Naive thymus-derived CD8-positive, alpha-beta T cell (primary cell): Measurements from ENCODE around the gene WNT16. TPM values are rescaled to one million over a fixed set of nuclear protein-coding genes. Genes with fewer than 3 reads are reported as not detected.
A peak's percentile ranks its signal among the peaks of the same experiment; 100 is the strongest.

Source experiments
- ATAC-seq, 2 donors: fragments of 150-1000 bp; cut with Tn5 transposase in 1 of 2; sonication (Bioruptor Pico), chemical (Tn5 transposase) in 1 of 2; 1 replicate in 1 of 2; 2 replicates in 1 of 2; pipeline ENCODE4 v1.10.0; 2021; ENCODE audit warnings: mild to moderate bottlenecking in 2 of 2, moderate library complexity in 2 of 2
- POLR2A ChIA-PET: fragments of 350-600 bp; sonication (Branson Sonifier 250); formaldehyde crosslinking; loops from one replicate; lab custom pipeline; 2021; ENCODE audit warnings: antibody characterized with exemption; lab: Charles Lee
- DNase-seq, 10 donors: peaks; one replicate each; pipeline versions ENCODE4 v3.0.0 to v3.0.0-alpha.2; 2020 to 2022
- H3K27ac Mint-ChIP-seq, 10 donors: one replicate each; pipeline ENCODE4 v1.8.0; 2020 to 2022; ENCODE audit warnings: mild to moderate bottlenecking in 10 of 10, mixed read lengths in 10 of 10, moderate library complexity in 4 of 10, inconsistent platforms in 1 of 10
- H3K27me3 Mint-ChIP-seq, 5 donors: one replicate each; pipeline ENCODE4 v1.8.0; 2021 to 2022; ENCODE audit warnings: mixed read lengths in 5 of 5
- H3K36me3 Mint-ChIP-seq, 3 donors: one replicate each; pipeline ENCODE4 v1.8.0; 2020 to 2022; ENCODE audit warnings: mixed read lengths in 3 of 3, mild to moderate bottlenecking in 2 of 3, inconsistent platforms in 1 of 3
- H3K4me1 Mint-ChIP-seq, 4 donors: one replicate each; pipeline ENCODE4 v1.8.0; 2021 to 2022; ENCODE audit warnings: mixed read lengths in 4 of 4
- H3K4me3 Mint-ChIP-seq, 10 donors: one replicate each; pipeline ENCODE4 v1.8.0; 2020 to 2022; ENCODE audit warnings: mild to moderate bottlenecking in 10 of 10, mixed read lengths in 10 of 10, moderate library complexity in 6 of 10, inconsistent platforms in 1 of 10
- H3K9me3 Mint-ChIP-seq, 9 donors: one replicate each; pipeline ENCODE4 v1.8.0; 2020 to 2022; ENCODE audit warnings: mixed read lengths in 9 of 9, mild to moderate bottlenecking in 3 of 9, inconsistent platforms in 1 of 9, moderate library complexity in 1 of 9
- polyA plus RNA-seq, 3 donors: library from polyadenylated mRNA; unstranded; fragments of 300-500 nt; fragmentation: Illumina TruSeq; gene quantifications; one replicate each; pipeline ENCODE4 v1.2.3, GENCODE V29; 2021
- total RNA-seq, 8 experiments: library from RNA in 2 of 8; stranded (reverse) in 2 of 8; gene quantifications; one replicate each; pipeline ENCODE4 v1.2.3 and lab custom pipeline; 2021 to 2026

Gene WNT16
- total and polyA plus RNA-seq, 5 experiments from 2014 or later, result 0.19 to 0.21 TPM; not detected in 3

DNA sequence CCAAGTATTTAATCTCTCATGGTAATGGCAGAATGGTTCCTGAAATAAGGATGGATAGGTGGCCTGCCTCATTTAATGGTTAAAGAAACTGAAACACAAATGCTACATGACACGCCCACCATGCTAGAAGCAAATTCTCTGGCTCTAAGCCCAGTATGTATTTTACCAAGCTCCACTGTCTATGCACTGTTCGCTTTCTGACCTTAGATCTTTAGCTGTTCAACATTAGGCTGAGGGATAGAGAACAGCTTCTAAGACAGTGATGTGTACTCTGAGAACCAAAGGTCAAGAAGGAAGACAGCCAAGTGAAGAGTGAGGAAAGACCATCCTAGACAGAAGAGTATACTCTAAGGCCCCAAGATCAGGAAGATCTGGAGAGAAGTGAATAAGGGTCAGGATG, 40.7 kb downstream of the WNT16 start:
- no peaks in the 10 kb centered on the region for H3K27me3 Mint-ChIP-seq

GRCh38 chr7:121371367-121371766, 42.6 kb downstream of the WNT16 start:
- ATAC-seq (no peak), DNase-seq (no peak)
- Mint-ChIP-seq H3K4me3 (peak overlapping the region in 1 of 10 donors; percentile 8), H3K27me3 (no peaks in the 10 kb centered on the region), H3K27ac (peak overlapping the region in 4 of 10 donors; percentile 15 to 90 (median 18)), H3K9me3 (no peaks in the 10 kb centered on the region), H3K4me1 (peaks cover 0 to 71% (median 8%) of the 10 kb centered on the region in 4 donors), H3K36me3 (peaks cover 0 to 48% (median 3%) of the 10 kb centered on the region in 3 donors)
- POLR2A ChIA-PET, result interaction anchor here (0.6 kb wide), 1 partner anchor 11 kb away, joined by 3 read pairs; no protein-coding TSS in a partner anchor

More for the DNA sequence above, 40.7 kb downstream of the WNT16 start:
- H3K4me3 Mint-ChIP-seq, result peak overlapping the region in 1 of 10 donors; percentile 50
- H3K27ac Mint-ChIP-seq, result peak overlapping the region in 9 of 10 donors; percentile 9 to 90 (median 63)
- H3K9me3 Mint-ChIP-seq, result no peaks in the 10 kb centered on the region
- no peak for ATAC-seq
- POLR2A ChIA-PET, result interaction anchor here (0.8 kb wide), 1 partner anchor 26 kb away, joined by 4 read pairs; the partner anchor contains the start of gene FAM3C
- peaks cover 0 to 61% (median 8%) of the 10 kb centered on the region in 4 donors for H3K4me1 Mint-ChIP-seq
- peaks cover 0 to 39% (median 3%) of the 10 kb centered on the region in 3 donors for H3K36me3 Mint-ChIP-seq
- no peak for DNase-seq

DNA sequence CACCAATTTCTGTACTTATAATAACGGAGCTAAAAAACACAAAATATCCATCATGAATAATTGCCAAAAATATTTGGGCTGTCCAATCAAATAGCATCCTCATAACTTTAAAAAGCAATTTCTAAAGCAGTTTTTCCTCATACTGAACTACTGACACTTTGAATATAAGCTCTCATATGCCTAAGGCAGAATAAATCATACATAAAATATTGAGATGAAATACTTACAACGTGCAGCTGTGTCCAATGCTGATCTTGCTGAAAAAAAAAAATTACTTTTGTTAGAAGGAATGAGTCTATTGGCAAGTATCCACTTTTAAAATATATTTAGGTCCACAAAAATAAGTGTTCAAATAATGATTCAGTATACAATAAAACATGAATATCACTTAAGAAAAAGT, 43.1 kb downstream of the WNT16 start:
- H3K9me3 Mint-ChIP-seq, result no peaks in the 10 kb centered on the region
- H3K36me3 Mint-ChIP-seq, result peaks cover 0 to 51% (median 3%) of the 10 kb centered on the region in 3 donors
- no peak for ATAC-seq
- no peaks in the 10 kb centered on the region for H3K27me3 Mint-ChIP-seq
- POLR2A ChIA-PET, result interaction anchor here (0.6 kb wide), 2 partner anchors 11 to 66 kb away, joined by 3 read pairs; no protein-coding TSS in a partner anchor
- no peak for DNase-seq
- peak overlapping the region in 5 of 10 donors; percentile 9 to 90 (median 27) for H3K27ac Mint-ChIP-seq
- H3K4me1 Mint-ChIP-seq, result peaks cover 0 to 69% (median 8%) of the 10 kb centered on the region in 4 donors
- H3K4me3 Mint-ChIP-seq, result peak overlapping the region in 1 of 10 donors; percentile 8

DNA sequence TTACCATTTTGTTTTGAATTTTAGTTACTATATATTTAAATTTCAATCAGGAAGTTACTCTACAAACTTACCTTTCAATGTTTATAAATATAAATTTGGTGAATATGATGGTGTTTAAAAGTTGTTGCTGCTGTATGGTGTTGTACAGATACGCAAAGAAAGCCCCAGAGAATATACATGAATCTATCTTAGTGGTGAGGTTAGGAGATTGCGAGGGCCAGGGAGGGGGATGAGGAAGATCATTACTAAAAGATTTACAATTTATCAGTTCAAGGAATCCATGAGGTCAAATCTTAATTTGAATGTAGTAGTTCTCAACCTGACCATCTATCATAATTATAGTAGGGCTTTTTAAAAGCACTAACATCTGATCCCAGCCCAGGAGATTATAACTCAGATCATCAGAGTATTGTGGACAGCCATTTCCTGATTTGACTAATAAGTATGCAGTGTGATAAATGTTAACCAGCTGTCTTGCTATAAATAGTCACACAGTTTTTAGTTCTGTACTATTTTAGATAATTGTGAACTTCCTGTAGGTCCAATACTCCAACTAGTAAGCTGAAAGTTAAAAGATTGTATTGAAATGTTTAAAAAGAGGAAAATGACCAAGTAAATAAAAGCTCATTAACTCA, 43.7 kb downstream of the WNT16 start:
- DNase-seq (no peak), ATAC-seq (no peak)
- H3K4me3 Mint-ChIP-seq, result peak overlapping the region in 2 of 10 donors; percentile 54 to 74
- peaks cover 0 to 67% (median 8%) of the 10 kb centered on the region in 4 donors for H3K4me1 Mint-ChIP-seq
- no peaks in the 10 kb centered on the region for H3K27me3 Mint-ChIP-seq
- POLR2A ChIA-PET, result interaction anchor here (0.6 kb wide), 1 partner anchor 66 kb away, joined by 3 read pairs; no protein-coding TSS in a partner anchor
- H3K9me3 Mint-ChIP-seq, result no peaks in the 10 kb centered on the region
- peak overlapping the region in 8 of 10 donors; percentile 1 to 83 (median 36) for H3K27ac Mint-ChIP-seq
- peaks cover 0 to 55% (median 3%) of the 10 kb centered on the region in 3 donors for H3K36me3 Mint-ChIP-seq

GRCh38 chr7:121373177-121373576, 44.4 kb downstream of the WNT16 start:
- H3K4me1 Mint-ChIP-seq, result peaks cover 0 to 63% (median 8%) of the 10 kb centered on the region in 4 donors
- no peaks in the 10 kb centered on the region for H3K27me3 Mint-ChIP-seq
- no peaks in the 10 kb centered on the region for H3K9me3 Mint-ChIP-seq
- no peak for DNase-seq
- peak overlapping the region in 1 of 10 donors; percentile 32 for H3K4me3 Mint-ChIP-seq
- H3K27ac Mint-ChIP-seq, result peak overlapping the region in 2 of 10 donors; percentile 10 to 82
- peaks cover 0 to 60% (median 3%) of the 10 kb centered on the region in 3 donors for H3K36me3 Mint-ChIP-seq
- POLR2A ChIA-PET, result no interaction called here
- ATAC-seq, result no peak

GRCh38 chr7:121376979-121377378, 48.2 kb downstream of the WNT16 start:
- Mint-ChIP-seq H3K27ac (peak overlapping the region in 2 of 10 donors; percentile 17 to 55), H3K27me3 (no peaks in the 10 kb centered on the region), H3K4me1 (peaks cover 0 to 53% (median 4%) of the 10 kb centered on the region in 4 donors), H3K36me3 (peaks cover 0 to 54% (median 5%) of the 10 kb centered on the region in 3 donors), H3K4me3 (no peak overlapping the region), H3K9me3 (no peaks in the 10 kb centered on the region)
- DNase-seq, result no peak
- no peak for ATAC-seq
- POLR2A ChIA-PET, result no interaction called here

DNA sequence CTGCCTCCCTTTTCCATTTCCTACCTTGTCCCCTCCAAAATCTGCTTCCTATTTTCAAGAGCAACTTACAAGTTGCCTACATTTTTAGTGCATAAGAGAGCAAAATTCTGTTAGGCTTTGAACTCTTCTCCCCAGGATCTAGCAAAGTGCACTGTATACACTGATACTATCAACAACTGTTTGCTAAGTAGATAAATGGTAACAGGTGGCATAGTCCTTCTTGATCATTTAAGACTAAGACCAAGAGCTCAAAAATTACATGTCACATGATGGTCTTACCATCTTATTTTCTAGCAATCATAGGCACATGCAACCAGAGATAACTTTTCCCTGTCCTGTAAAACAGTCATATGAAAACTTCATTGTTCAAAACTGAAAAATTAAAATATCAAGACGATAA, 51.1 kb downstream of the WNT16 start:
- no peak overlapping the region for H3K4me3 Mint-ChIP-seq
- no peak for DNase-seq
- peak overlapping the region in 2 of 10 donors; percentile 24 to 83 for H3K27ac Mint-ChIP-seq
- ATAC-seq, result no peak
- no peaks in the 10 kb centered on the region for H3K9me3 Mint-ChIP-seq
- H3K27me3 Mint-ChIP-seq, result no peaks in the 10 kb centered on the region
- POLR2A ChIA-PET, result no interaction called here
- H3K36me3 Mint-ChIP-seq, result peaks cover 0 to 52% (median 5%) of the 10 kb centered on the region in 3 donors
- H3K4me1 Mint-ChIP-seq, result peaks cover 8 to 68% (median 20%) of the 10 kb centered on the region in 4 donors

DNA sequence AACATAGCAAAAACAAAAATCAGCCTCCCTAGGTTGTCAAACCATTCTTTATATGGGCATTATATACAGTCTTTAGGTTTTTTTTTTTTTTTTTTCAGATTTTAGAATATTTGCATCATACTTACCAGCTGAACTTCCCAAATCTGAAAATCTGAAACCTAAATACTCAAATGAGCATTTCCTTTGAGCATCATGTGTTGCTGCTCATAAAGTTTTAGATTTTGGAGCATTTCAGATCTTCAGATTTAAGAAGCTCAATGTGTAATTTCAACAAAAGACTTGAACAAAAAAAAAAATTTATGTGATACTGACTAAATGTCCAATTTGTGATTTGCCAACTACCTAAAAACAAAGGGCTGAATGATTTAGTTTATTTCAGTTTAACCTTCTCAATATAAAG, 53.7 kb downstream of the WNT16 start:
- peak overlapping the region in 1 of 10 donors; percentile 83 for H3K27ac Mint-ChIP-seq
- ATAC-seq (no peak), DNase-seq (no peak)
- no peak overlapping the region for H3K4me3 Mint-ChIP-seq
- no peaks in the 10 kb centered on the region for H3K27me3 Mint-ChIP-seq
- peaks cover 13 to 74% (median 38%) of the 10 kb centered on the region in 4 donors for H3K4me1 Mint-ChIP-seq
- POLR2A ChIA-PET, result interaction anchor here (0.6 to 1.6 kb wide), 3 partner anchors 11 to 56 kb away, joined by 3 to 6 read pairs (median 3); partner anchors contain the start of gene FAM3C
- H3K9me3 Mint-ChIP-seq, result no peaks in the 10 kb centered on the region
- peaks cover 0 to 35% (median 7%) of the 10 kb centered on the region in 3 donors for H3K36me3 Mint-ChIP-seq

- Mint-ChIP-seq H3K36me3 (peaks cover 0 to 28% (median 7%) of the 10 kb centered on the region in 3 donors), H3K4me3 (peak overlapping the region in 3 of 10 donors; percentile 5 to 48 (median 8)), H3K27ac (peak overlapping the region in 4 of 10 donors; percentile 3 to 83 (median 19)), H3K4me1 (peaks cover 15 to 83% (median 41%) of the 10 kb centered on the region in 4 donors), H3K9me3 (no peaks in the 10 kb centered on the region), H3K27me3 (no peaks in the 10 kb centered on the region)
- ATAC-seq (no peak), DNase-seq (no peak)
- POLR2A ChIA-PET, result interaction anchor here (0.8 to 1.6 kb wide), 2 partner anchors 12 to 26 kb away, joined by 3 to 6 read pairs; partner anchors contain the start of gene FAM3C
These were observed 54.6 kb downstream of the WNT16 start for GRCh38 chr7:121383235-121383910.

GRCh38 chr7:121384265-121384664, 55.5 kb downstream of the WNT16 start:
- peak overlapping the region in 3 of 10 donors; percentile 13 to 41 (median 29) for H3K4me3 Mint-ChIP-seq
- POLR2A ChIA-PET, result no interaction called here
- H3K27me3 Mint-ChIP-seq, result no peaks in the 10 kb centered on the region
- ATAC-seq (no peak), DNase-seq (no peak)
- no peaks in the 10 kb centered on the region for H3K9me3 Mint-ChIP-seq
- peak overlapping the region in 7 of 10 donors; percentile 11 to 83 (median 56) for H3K27ac Mint-ChIP-seq
- H3K4me1 Mint-ChIP-seq, result peaks cover 17 to 92% (median 49%) of the 10 kb centered on the region in 4 donors
- peaks cover 0 to 27% (median 7%) of the 10 kb centered on the region in 3 donors for H3K36me3 Mint-ChIP-seq

DNA sequence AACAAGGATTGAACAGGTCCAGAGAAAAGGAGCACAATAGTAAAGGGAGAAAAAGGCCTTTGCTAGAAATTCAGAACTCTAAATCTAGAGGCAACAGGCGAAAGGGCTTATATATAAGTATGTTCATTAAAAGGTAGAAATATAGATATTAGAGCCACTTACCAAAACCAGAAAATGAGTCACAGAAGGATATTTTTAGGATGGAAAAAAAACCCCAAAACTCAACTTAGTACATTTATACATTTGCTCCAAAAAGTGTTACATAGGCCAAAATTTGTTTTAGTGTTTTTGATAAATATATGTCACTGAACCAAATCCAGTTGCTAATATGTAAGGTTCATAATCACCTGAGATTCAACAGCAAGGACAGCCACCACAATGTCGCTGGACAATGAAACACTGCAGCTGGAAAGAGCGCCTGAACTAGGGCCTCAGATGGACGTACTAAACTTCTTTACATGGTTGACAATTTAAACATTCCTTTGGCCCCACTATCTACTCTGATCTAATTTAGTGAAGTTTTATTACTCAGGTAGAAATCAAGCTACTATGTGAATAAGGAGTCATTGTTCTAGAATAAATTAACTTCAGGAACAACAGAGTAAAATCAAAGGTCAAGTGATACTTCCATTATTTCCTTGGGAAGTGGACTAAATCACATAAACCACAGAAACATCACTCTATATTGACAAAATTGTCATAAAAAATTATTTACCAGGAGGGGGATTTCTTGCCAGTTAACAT, 56.4 kb downstream of the WNT16 start:
- Mint-ChIP-seq H3K4me1 (peaks cover 24 to 92% (median 59%) of the 10 kb centered on the region in 4 donors), H3K4me3 (peak overlapping the region in 2 of 10 donors; percentile 3 to 8), H3K9me3 (no peaks in the 10 kb centered on the region), H3K36me3 (peaks cover 0 to 19% (median 4%) of the 10 kb centered on the region in 3 donors), H3K27me3 (no peaks in the 10 kb centered on the region), H3K27ac (peak overlapping the region in 6 of 10 donors; percentile 18 to 83 (median 51))
- DNase-seq, result no peak
- POLR2A ChIA-PET, result interaction anchor here (1.6 kb wide), 1 partner anchor 11 kb away, joined by 8 read pairs; the partner anchor contains the start of gene FAM3C
- ATAC-seq, result no peak
